Measurements from ENCODE around the gene EHMT2. TPM values are rescaled to one million over a fixed set of nuclear protein-coding genes. Genes with fewer than 3 reads are reported as not detected.

Gene EHMT2
- total RNA-seq, 4 donors from 2014 or later, result 23.4 to 34.5 (median 27.4) TPM

DNA sequence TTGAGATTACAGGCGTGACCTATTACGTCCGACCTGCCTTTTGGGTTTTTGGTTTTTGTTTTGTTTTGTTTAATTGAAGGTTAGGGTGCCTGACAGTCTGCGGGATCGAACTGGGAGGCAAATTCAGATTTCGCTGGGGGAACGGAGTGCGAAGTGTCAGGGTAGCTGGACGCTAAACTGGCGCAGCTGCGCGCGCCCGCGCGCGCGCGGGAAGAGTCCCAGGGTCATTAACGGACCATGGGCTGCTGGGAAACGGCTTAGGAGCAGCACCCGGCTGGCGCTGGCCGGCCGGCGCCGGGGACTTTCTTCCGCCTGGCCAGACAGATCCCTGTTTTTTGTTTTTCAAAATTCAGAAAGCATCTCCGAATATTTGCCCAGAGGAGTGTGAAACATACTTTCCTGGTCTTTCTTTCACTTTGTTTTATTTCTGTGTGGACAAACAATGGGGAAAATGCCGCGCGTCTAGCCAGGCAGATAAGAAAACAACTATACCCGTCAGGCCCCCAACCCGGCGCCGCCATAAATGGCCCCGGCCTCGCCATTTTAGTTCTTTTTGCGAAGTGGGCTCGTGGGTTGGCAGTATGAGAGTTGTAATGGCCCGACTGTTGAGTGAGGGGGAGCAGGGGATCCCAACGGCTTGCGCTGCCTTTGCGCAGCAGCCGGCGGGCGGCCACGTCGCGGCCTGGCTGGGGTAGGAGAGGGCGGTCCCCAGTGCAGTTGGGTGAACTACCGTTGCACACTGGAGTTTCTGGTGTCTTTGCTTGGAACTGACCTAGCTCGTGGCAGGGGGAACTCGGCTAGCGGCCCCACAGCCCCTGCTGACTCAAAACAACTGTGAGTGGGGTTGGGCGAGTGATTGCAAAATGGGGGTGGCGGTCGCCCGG lies 62.9 kb downstream of the EHMT2 start:
- peak overlapping the region; percentile 92 to 98 (median 96) for H3K27ac ChIP-seq
- peaks cover 4 to 33% (median 20%) of the 10 kb centered on the region in 3 donors for H3K36me3 ChIP-seq
- intact Hi-C loops (cut with DNase I), result loop anchor here (10.0 kb wide), 2 partner anchors 100 to 150 kb away; partner anchors contain the start of genes CLIC1 and LY6G5C
- H3K4me1 ChIP-seq, result peaks cover 22 to 83% (median 54%) of the 10 kb centered on the region in 3 donors
- no peaks in the 10 kb centered on the region for H3K9me3 ChIP-seq
- H3K27me3 ChIP-seq, result no peaks in the 10 kb centered on the region
- TF ChIP-seq POLR2A (IDR thresholded peaks at IDR 0.05) (peak in 3 of 4 donors; percentile 4 to 57 (median 56)), CTCF (IDR thresholded peaks at IDR 0.05) (no peak)
- peak overlapping the region; percentile 81 to 99 (median 90) for H3K4me3 ChIP-seq
- WGBS, 2 donors, result 1% methylated on average over 27 to 43 of the region's 59 CpGs
- peak; percentile 21 for DNase-seq

DNA sequence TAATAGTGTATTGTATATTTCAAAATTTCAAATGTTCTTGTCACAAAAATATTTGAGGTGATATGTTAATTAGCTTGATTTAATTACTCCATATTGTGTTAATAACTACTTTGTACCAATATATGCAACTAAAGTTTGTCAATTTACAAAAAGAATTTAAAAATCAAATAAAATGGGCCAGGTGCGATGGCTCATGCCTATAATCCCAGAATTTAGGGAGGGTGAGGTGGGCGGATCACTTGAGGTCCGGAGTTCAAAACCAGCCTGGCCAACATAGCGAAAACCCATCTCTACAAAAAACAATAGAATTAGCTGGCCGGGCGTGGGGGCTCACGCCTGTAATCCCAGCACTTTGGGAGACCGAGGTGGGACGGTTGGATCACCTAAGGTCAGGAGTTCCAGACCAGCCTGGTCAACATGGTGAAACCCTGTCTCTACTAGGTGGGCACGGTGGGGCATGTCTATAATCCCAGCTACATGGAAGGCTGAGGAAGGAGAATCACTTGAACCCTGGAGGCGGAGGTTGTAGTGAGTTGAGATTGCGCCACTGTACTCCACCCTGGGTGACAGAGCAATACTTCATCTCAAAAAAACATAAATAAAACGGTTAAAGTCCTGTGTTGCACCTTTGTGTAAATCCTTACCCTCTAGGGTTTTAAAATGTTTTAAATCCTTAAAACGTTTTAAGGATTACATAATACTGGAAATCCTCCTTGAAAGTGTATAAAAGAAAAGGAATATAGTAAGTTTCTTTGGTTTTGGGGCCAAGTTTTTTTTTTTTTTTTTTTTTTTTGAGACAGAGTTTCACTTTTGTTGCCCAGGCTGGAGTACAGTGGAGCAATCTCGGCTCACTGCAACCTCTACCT lies 65.9 kb downstream of the EHMT2 start:
- intact Hi-C loops (cut with DNase I), result loop anchor here (10.0 kb wide), 2 partner anchors 97 to 147 kb away; partner anchors contain the start of genes CLIC1 and LY6G5C
- no peaks in the 10 kb centered on the region for H3K27me3 ChIP-seq
- no peaks in the 10 kb centered on the region for H3K9me3 ChIP-seq
- DNase-seq, result no peak
- peaks cover 6 to 62% (median 34%) of the 10 kb centered on the region in 3 donors for H3K4me1 ChIP-seq
- peak overlapping the region in 3 of 4 donors; percentile 62 to 80 (median 70) for H3K4me3 ChIP-seq
- TF ChIP-seq CTCF (IDR thresholded peaks at IDR 0.05) (no peak), POLR2A (IDR thresholded peaks at IDR 0.05) (no peak)
- H3K36me3 ChIP-seq, result peaks cover 0 to 3% (median 0%) of the 10 kb centered on the region in 3 donors
- peak overlapping the region; percentile 56 to 98 (median 81) for H3K27ac ChIP-seq
- 47 to 51% methylated on average over 15 of the region's 15 CpGs for WGBS, 2 donors

GRCh38 chr6:31830886-31831335 lies 66.6 kb downstream of the EHMT2 start:
- H3K4me1 ChIP-seq, result peaks cover 11 to 62% (median 34%) of the 10 kb centered on the region in 3 donors
- intact Hi-C loops (cut with DNase I), result loop anchor here (10.0 kb wide), 2 partner anchors 96 to 146 kb away; partner anchors contain the start of genes CLIC1 and LY6G5C

More at GRCh38 chr6:31830886-31831335, 66.6 kb downstream of the EHMT2 start:
- WGBS, 2 donors, result 22 to 24% methylated on average over 5 to 6 of the region's 6 CpGs
- Histone ChIP-seq H3K27me3 (no peaks in the 10 kb centered on the region), H3K36me3 (no peaks in the 10 kb centered on the region), H3K27ac (peak overlapping the region; percentile 64 to 98 (median 94)), H3K4me3 (peak overlapping the region; percentile 45 to 80 (median 66)), H3K9me3 (no peaks in the 10 kb centered on the region)
- TF ChIP-seq POLR2A (IDR thresholded peaks at IDR 0.05) (no peak), CTCF (IDR thresholded peaks at IDR 0.05) (no peak)
- DNase-seq, result no peak

Small RNAs within 50 kb of the gene (small RNA-seq; reads per million reads assigned to genes)
- 0 reads per million in 4 donors for gene AL645922.1
- 1,037 to 1,472 (median 1,148) reads per million in 4 donors for gene SNORD48
- 0 reads per million in 4 donors for gene SNORD52

Other genes starting within 250 kb of the EHMT2 start
- 100 to 1,000 TPM; 129 to 217 (median 163) TPM for gene BAG6, start 245.0 kb downstream of the EHMT2 start, total RNA-seq
- 1 to 10 TPM in 2 of 4 donors, under 1 TPM in 2; 0.67 to 2.1 (median 1.1) TPM for gene APOM, start 241.8 kb downstream of the EHMT2 start, total RNA-seq
- 10 to 100 TPM; 28.8 to 34.4 (median 31.7) TPM for gene C6orf47, start 236.9 kb downstream of the EHMT2 start, total RNA-seq
- gene GPANK1, start 232.7 kb downstream of the EHMT2 start, total RNA-seq, result 10 to 100 TPM in 2 of 4 donors, 1 to 10 TPM in 2; 6.9 to 16.0 (median 10.9) TPM
- gene CSNK2B, start 231.6 kb downstream of the EHMT2 start, total RNA-seq, result 100 to 1,000 TPM; 155 to 204 (median 186) TPM
- gene LY6G5B, start 227.7 kb downstream of the EHMT2 start, total RNA-seq, result 1 to 10 TPM in 3 of 4 donors, under 1 TPM in 1; 0.70 to 9.5 (median 4.5) TPM
- gene LY6G5C, start 216.6 kb downstream of the EHMT2 start, total RNA-seq, result under 1 TPM in 2 of 4 donors, not detected in 2; 0.57 to 0.83 TPM
- gene ABHD16A, start 194.4 kb downstream of the EHMT2 start, total RNA-seq, result 10 to 100 TPM; 38.5 to 43.3 (median 40.1) TPM
- gene LY6G6F, start 190.8 kb downstream of the EHMT2 start, total RNA-seq, result not detected
- not detected for gene LY6G6D, start 182.3 kb downstream of the EHMT2 start, total RNA-seq
- gene LY6G6C, start 176.0 kb downstream of the EHMT2 start, total RNA-seq, result 10 to 100 TPM in 1 of 4 donors, 1 to 10 TPM in 2, under 1 TPM in 1; 0.53 to 14.6 (median 2.4) TPM
- 1 to 10 TPM in 1 of 4 donors, under 1 TPM in 3; 0.12 to 1.4 (median 0.73) TPM for gene MPIG6B, start 174.3 kb downstream of the EHMT2 start, total RNA-seq
- gene DDAH2, start 168.4 kb downstream of the EHMT2 start, total RNA-seq, result 10 to 100 TPM; 16.4 to 59.3 (median 28.2) TPM
- gene CLIC1, start 161.2 kb downstream of the EHMT2 start, total RNA-seq, result 100 to 1,000 TPM; 289 to 440 (median 365) TPM
- gene MSH5, start 157.7 kb downstream of the EHMT2 start, total RNA-seq, result 1 to 10 TPM; 2.3 to 7.9 (median 6.8) TPM
- gene SAPCD1, start 135.0 kb downstream of the EHMT2 start, total RNA-seq, result 1 to 10 TPM in 2 of 4 donors, under 1 TPM in 2; 0.45 to 2.9 (median 1.1) TPM
- gene VWA7, start 120.4 kb downstream of the EHMT2 start, total RNA-seq, result under 1 TPM; 0.22 to 0.80 (median 0.58) TPM
- 10 to 100 TPM; 35.0 to 72.3 (median 45.5) TPM for gene VARS1, start 101.9 kb downstream of the EHMT2 start, total RNA-seq
- 10 to 100 TPM; 27.1 to 70.8 (median 36.6) TPM for gene LSM2, start 90.7 kb downstream of the EHMT2 start, total RNA-seq
- gene HSPA1L, start 82.4 kb downstream of the EHMT2 start, total RNA-seq, result under 1 TPM; 0.35 to 0.97 (median 0.57) TPM
- 100 to 1,000 TPM; 158 to 362 (median 223) TPM for gene HSPA1A, start 82.2 kb downstream of the EHMT2 start, total RNA-seq
- 100 to 1,000 TPM; 209 to 553 (median 252) TPM for gene HSPA1B, start 70.0 kb downstream of the EHMT2 start, total RNA-seq
- 10 to 100 TPM; 13.6 to 23.6 (median 17.3) TPM for gene NEU1, start 34.9 kb downstream of the EHMT2 start, total RNA-seq
- 1 to 10 TPM in 2 of 4 donors, under 1 TPM in 1, not detected in 1; 0.38 to 3.6 (median 1.3) TPM for gene SLC44A4, start 18.7 kb downstream of the EHMT2 start, total RNA-seq
- gene ZBTB12, start 4.4 kb upstream of the EHMT2 start, total RNA-seq, result 1 to 10 TPM in 2 of 4 donors, under 1 TPM in 2; 0.83 to 2.8 (median 1.0) TPM
- gene C2, start 30.0 kb upstream of the EHMT2 start, total RNA-seq, result 10 to 100 TPM in 2 of 4 donors, 1 to 10 TPM in 2; 1.1 to 15.2 (median 6.4) TPM
- gene CFB, start 48.4 kb upstream of the EHMT2 start, total RNA-seq, result 10 to 100 TPM; 10.4 to 81.1 (median 22.4) TPM
- gene NELFE, start 61.3 kb upstream of the EHMT2 start, total RNA-seq, result 10 to 100 TPM; 52.6 to 83.9 (median 64.4) TPM
- 10 to 100 TPM; 24.6 to 32.4 (median 26.8) TPM for gene SKIC2, start 61.5 kb upstream of the EHMT2 start, total RNA-seq
- gene DXO, start 74.4 kb upstream of the EHMT2 start, total RNA-seq, result 10 to 100 TPM in 1 of 4 donors, 1 to 10 TPM in 3; 7.8 to 13.2 (median 8.8) TPM
- gene C4A, start 84.4 kb upstream of the EHMT2 start, total RNA-seq, result 10 to 100 TPM in 1 of 4 donors, 1 to 10 TPM in 3; 2.0 to 11.8 (median 5.2) TPM
- gene C4B, start 117.1 kb upstream of the EHMT2 start, total RNA-seq, result 1 to 10 TPM; 2.2 to 7.4 (median 5.2) TPM
- under 1 TPM in 1 of 4 donors, not detected in 3; 0.22 TPM for gene CYP21A2, start 140.7 kb upstream of the EHMT2 start, total RNA-seq
- 100 to 1,000 TPM in 1 of 4 donors, 10 to 100 TPM in 3; 10.5 to 102 (median 31.0) TPM for gene TNXB, start 211.6 kb upstream of the EHMT2 start, total RNA-seq
- gene ATF6B, start 230.5 kb upstream of the EHMT2 start, total RNA-seq, result 10 to 100 TPM; 27.3 to 45.4 (median 30.0) TPM
- 10 to 100 TPM in 1 of 4 donors, 1 to 10 TPM in 3; 5.9 to 16.7 (median 6.8) TPM for gene FKBPL, start 232.6 kb upstream of the EHMT2 start, total RNA-seq

All from esophagus squamous epithelium (tissue), 5 donors.